Measurements from ENCODE around the gene TNFRSF12A. TPM values are rescaled to one million over a fixed set of nuclear protein-coding genes. Genes with fewer than 3 reads are reported as not detected.

Gene TNFRSF12A
- total and polyA plus RNA-seq, 2 of the 4 experiments (the other 2 are of a cell fraction) = 103 to 304 TPM

DNA sequence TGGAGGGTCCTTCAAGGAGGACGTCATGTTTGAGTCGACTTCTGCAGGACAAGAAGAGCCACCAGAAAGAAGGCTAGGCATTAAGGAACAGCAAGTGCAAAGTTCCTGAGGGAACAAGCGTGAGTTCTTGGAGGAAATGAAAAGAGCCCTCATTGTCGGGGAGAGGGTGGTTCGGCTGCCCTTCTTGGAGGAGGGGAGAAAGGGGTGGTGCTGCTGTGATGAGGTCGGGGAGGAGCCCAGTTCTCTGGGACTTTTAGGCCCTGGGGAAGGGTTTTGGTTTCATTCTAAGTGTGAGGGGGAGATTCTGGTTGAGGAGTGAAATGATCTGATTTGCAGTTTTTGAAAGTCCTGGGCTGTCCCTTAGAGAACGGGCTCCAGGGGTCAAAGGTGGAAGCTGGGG lies 12.5 kb downstream of the TNFRSF12A start:
- H2AFZ ChIP-seq (replicated peaks; ENCODE audit: low read length, poor library complexity) = no peak overlapping the region
- H2BK120ac ChIP-seq (ENCODE audit: low read depth, low read length) = no peak overlapping the region
- H2AK5ac ChIP-seq (ENCODE audit: low read depth, low read length) = no peak overlapping the region
- no peak overlapping the region for H2BK5ac ChIP-seq (ENCODE audit: low read depth, low read length, poor library complexity, severe bottlenecking)
- no TSS peak for BruUV-seq (replicated peaks)
- intact Hi-C loops (cut with micrococcal nuclease) = no loop called here
- H3K4ac ChIP-seq (ENCODE audit: low read depth, low read length) = no peak overlapping the region
- no peak overlapping the region for H2BK20ac ChIP-seq (ENCODE audit: low read depth, low read length)
- H3K4me3 ChIP-seq (ENCODE audit: insufficient read depth, low read depth, low read length) = no peak overlapping the region
- H4K91ac ChIP-seq (ENCODE audit: insufficient read depth, low read depth, low read length) = no peak overlapping the region
- no peak overlapping the region for H3K56ac ChIP-seq (ENCODE audit: extremely low read depth, insufficient read depth, low read length)
- CTCF ChIA-PET = interaction anchor here (1.5 to 1.7 kb wide), 2 partner anchors 16 to 100 kb away, joined by 3 to 7 read pairs; no protein-coding TSS in a partner anchor
- in situ Hi-C loops (cut with MboI; ENCODE audit: low sequenced_read_pairs) = no loop called here
- no peak for DNase-seq
- WGBS, 2 experiments (ENCODE audit: extremely low coverage in 2 of 2, insufficient read length in 1 of 2) = 53% methylated on average over 4 of the region's 7 CpGs; no CpG with 5 or more reads in 1 of the 2 experiments
- no peaks in the 10 kb centered on the region for H3K4me1 ChIP-seq (ENCODE audit: control insufficient read depth, insufficient read depth, low read length)
- H3K9me3 ChIP-seq (ENCODE audit: control insufficient read depth, insufficient read depth, low read length) = no peaks in the 10 kb centered on the region
- no peak overlapping the region for H3K9ac ChIP-seq (ENCODE audit: low read depth, low read length)
- no peak overlapping the region for H2BK15ac ChIP-seq (ENCODE audit: low read depth, low read length)
- H3K4me2 ChIP-seq (ENCODE audit: low read depth, low read length) = no peak overlapping the region
- no peaks in the 10 kb centered on the region for H3K36me3 ChIP-seq (ENCODE audit: control insufficient read depth, insufficient read depth, low read length)
- no peak overlapping the region for H3K27ac ChIP-seq (ENCODE audit: insufficient read depth, low read length)
- H4K5ac ChIP-seq (ENCODE audit: low read depth, low read length) = no peak overlapping the region
- no peak overlapping the region for H3K14ac ChIP-seq (replicated peaks; ENCODE audit: low read depth, low read length)
- dilution Hi-C loops (cut with HindIII; ENCODE audit: low sequenced_read_pairs, unreplicated experiment) = no loop called here
- TF ChIP-seq MAZ (IDR thresholded peaks at IDR 0.05; ENCODE audit: borderline replicate concordance, low read depth, low read length) (no peak), MXI1 (IDR thresholded peaks at IDR 0.05; ENCODE audit: borderline replicate concordance, low read depth, low read length) (no peak), MAFK (IDR thresholded peaks at IDR 0.05; ENCODE audit: low read depth, low read length) (no peak), RCOR1 (IDR thresholded peaks at IDR 0.05; ENCODE audit: insufficient replicate concordance, low read length) (no peak), BHLHE40 (IDR thresholded peaks at IDR 0.05; ENCODE audit: low read depth, low read length) (no peak), SMC3 (IDR thresholded peaks at IDR 0.05; ENCODE audit: low read depth, low read length) (no peak), CHD1 (IDR thresholded peaks at IDR 0.05; ENCODE audit: low read depth, low read length) (no peak), RAD21 (IDR thresholded peaks at IDR 0.05; ENCODE audit: low read length) (no peak), RFX5 (IDR thresholded peaks at IDR 0.05; ENCODE audit: low read depth, low read length) (no peak), NFE2L2 (IDR thresholded peaks at IDR 0.05; ENCODE audit: low read depth, low read length) (no peak), FOS (IDR thresholded peaks at IDR 0.05; ENCODE audit: low read depth, low read length) (no peak)
- TF ChIP-seq, protein P1, sequence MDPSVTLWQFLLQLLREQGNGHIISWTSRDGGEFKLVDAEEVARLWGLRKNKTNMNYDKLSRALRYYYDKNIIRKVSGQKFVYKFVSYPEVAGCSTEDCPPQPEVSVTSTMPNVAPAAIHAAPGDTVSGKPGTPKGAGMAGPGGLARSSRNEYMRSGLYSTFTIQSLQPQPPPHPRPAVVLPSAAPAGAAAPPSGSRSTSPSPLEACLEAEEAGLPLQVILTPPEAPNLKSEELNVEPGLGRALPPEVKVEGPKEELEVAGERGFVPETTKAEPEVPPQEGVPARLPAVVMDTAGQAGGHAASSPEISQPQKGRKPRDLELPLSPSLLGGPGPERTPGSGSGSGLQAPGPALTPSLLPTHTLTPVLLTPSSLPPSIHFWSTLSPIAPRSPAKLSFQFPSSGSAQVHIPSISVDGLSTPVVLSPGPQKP (IDR thresholded peaks at IDR 0.05; ENCODE audit: borderline replicate concordance, low read depth, low read length) = no peak
- TF ChIP-seq, protein P2, sequence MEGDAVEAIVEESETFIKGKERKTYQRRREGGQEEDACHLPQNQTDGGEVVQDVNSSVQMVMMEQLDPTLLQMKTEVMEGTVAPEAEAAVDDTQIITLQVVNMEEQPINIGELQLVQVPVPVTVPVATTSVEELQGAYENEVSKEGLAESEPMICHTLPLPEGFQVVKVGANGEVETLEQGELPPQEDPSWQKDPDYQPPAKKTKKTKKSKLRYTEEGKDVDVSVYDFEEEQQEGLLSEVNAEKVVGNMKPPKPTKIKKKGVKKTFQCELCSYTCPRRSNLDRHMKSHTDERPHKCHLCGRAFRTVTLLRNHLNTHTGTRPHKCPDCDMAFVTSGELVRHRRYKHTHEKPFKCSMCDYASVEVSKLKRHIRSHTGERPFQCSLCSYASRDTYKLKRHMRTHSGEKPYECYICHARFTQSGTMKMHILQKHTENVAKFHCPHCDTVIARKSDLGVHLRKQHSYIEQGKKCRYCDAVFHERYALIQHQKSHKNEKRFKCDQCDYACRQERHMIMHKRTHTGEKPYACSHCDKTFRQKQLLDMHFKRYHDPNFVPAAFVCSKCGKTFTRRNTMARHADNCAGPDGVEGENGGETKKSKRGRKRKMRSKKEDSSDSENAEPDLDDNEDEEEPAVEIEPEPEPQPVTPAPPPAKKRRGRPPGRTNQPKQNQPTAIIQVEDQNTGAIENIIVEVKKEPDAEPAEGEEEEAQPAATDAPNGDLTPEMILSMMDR (conservative IDR thresholded peaks at IDR 0.05; ENCODE audit: low read depth, low read length) = no peak
- POLR2A ChIA-PET (ENCODE audit: unreplicated experiment) = no interaction called here
- no peak for ATAC-seq (ENCODE audit: low read depth)
- H3K18ac ChIP-seq (ENCODE audit: low read depth, low read length) = no peak overlapping the region
- 0 out of 2 replicates have a peak, but pooled peaks cover 7% of the 10 kb centered on the region for H4K20me1 ChIP-seq (ENCODE audit: insufficient read depth, low read length)
- no peak overlapping the region for H3K23ac ChIP-seq (ENCODE audit: low read depth, low read length)
- H2AK9ac ChIP-seq (replicated peaks; ENCODE audit: low read depth, low read length, poor library complexity) = no peak overlapping the region
- no peaks in the 10 kb centered on the region for H3K79me1 ChIP-seq (ENCODE audit: low read depth in 1 of 2, low read length in 2 of 2)
- no peaks in the 10 kb centered on the region for H3K9me1 ChIP-seq (ENCODE audit: insufficient read depth, low read length)
- H4K8ac ChIP-seq (ENCODE audit: low read depth in 2 of 2, low read length in 2 of 2) = no peak overlapping the region
- peaks cover 62% of the 10 kb centered on the region for H3K27me3 ChIP-seq (ENCODE audit: control insufficient read depth, insufficient read depth, low read length)

All from IMR-90 (cell line).